Measurements from ENCODE around the gene PPP1R1C. TPM values are rescaled to one million over a fixed set of nuclear protein-coding genes. Genes with fewer than 3 reads are reported as not detected.

PPP1R1C gene
- polyA plus RNA-seq, 4 donors, result 1.5 to 3.3 (median 2.9) TPM

DNA sequence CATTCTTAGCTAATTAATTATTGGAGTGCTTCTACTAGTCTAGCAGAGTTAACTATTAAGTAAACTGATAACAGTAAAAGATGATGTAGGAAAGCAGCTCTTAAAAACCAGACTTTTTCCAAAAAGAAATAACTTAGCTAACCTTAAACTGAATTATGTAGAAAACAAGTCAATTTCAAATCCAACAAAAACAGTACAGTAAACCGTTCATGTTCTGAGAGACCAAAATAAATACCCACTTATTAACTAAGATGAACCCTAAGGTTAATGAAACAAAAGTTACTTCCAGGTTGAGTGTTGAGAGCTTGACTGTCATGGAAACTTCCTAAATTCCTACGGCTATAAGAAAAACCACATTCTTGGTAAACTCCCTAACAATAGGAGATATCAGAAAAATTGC lies 181.2 kb downstream of the PPP1R1C start:
- peak in 1 of 4 donors; percentile 15 for DNase-seq (ENCODE audit: low read depth in 4 of 4, low spot score in 3 of 4)

Other genes starting within 250 kb of the PPP1R1C start
- 100 to 1,000 TPM; 145 to 209 (median 189) TPM for gene ITPRID2, start 94.1 kb upstream of the PPP1R1C start, polyA plus RNA-seq (ENCODE audit: insufficient read length in 4 of 4)